ENCODE data around the gene CACNB1. TPM values are rescaled to one million over a fixed set of nuclear protein-coding genes. Genes with fewer than 3 reads are reported as not detected.

The CACNB1 gene
- total RNA-seq, 1 donor from 2014 or later = 27.5 TPM

GRCh38 chr17:39196808-39197291, 619 bp downstream of the CACNB1 start:
- no peak for TF ChIP-seq CTCF (IDR thresholded peaks at IDR 0.05)
- peak overlapping the region; percentile 85 for H3K4me3 ChIP-seq
- peaks cover 28% of the 10 kb centered on the region for H3K36me3 ChIP-seq
- H3K4me1 ChIP-seq = peaks cover 47% of the 10 kb centered on the region
- no peaks in the 10 kb centered on the region for H3K27me3 ChIP-seq
- intact Hi-C loops (cut with DNase I) = no loop called here
- peak overlapping the region; percentile 81 for H3K27ac ChIP-seq
- peak; percentile 45 for ATAC-seq
- H3K9me3 ChIP-seq = no peaks in the 10 kb centered on the region
- DNase-seq = peak; percentile 89

GRCh38 chr17:39196241-39196807, 1.1 kb downstream of the CACNB1 start:
- Histone ChIP-seq H3K27ac (peak overlapping the region; percentile 55), H3K36me3 (peaks cover 28% of the 10 kb centered on the region), H3K27me3 (no peaks in the 10 kb centered on the region), H3K4me3 (peak overlapping the region; percentile 85), H3K9me3 (no peaks in the 10 kb centered on the region), H3K4me1 (peaks cover 41% of the 10 kb centered on the region)
- no peak for ATAC-seq
- TF ChIP-seq CTCF (IDR thresholded peaks at IDR 0.05) = no peak
- intact Hi-C loops (cut with DNase I) = no loop called here
- no peak for DNase-seq

GRCh38 chr17:39195568-39196160, 1.8 kb downstream of the CACNB1 start:
- peak overlapping the region; percentile 85 for H3K4me3 ChIP-seq
- H3K27me3 ChIP-seq = no peaks in the 10 kb centered on the region
- H3K4me1 ChIP-seq = peaks cover 35% of the 10 kb centered on the region
- DNase-seq (peak; percentile 80), ATAC-seq (peak; percentile 53)
- H3K27ac ChIP-seq = peak overlapping the region; percentile 75
- no peak for TF ChIP-seq CTCF (IDR thresholded peaks at IDR 0.05)
- no peaks in the 10 kb centered on the region for H3K9me3 ChIP-seq
- intact Hi-C loops (cut with DNase I) = no loop called here
- peaks cover 29% of the 10 kb centered on the region for H3K36me3 ChIP-seq

- intact Hi-C loops (cut with DNase I) = no loop called here
- DNase-seq = no peak
- peak overlapping the region; percentile 85 for H3K4me3 ChIP-seq
Observed at GRCh38 chr17:39194985-39195524, 2.4 kb downstream of the CACNB1 start.

More at GRCh38 chr17:39194985-39195524, 2.4 kb downstream of the CACNB1 start:
- H3K4me1 ChIP-seq = peaks cover 34% of the 10 kb centered on the region
- H3K36me3 ChIP-seq = peaks cover 35% of the 10 kb centered on the region
- TF ChIP-seq CTCF (IDR thresholded peaks at IDR 0.05) = no peak
- H3K27me3 ChIP-seq = no peaks in the 10 kb centered on the region
- peak overlapping the region; percentile 75 for H3K27ac ChIP-seq
- no peaks in the 10 kb centered on the region for H3K9me3 ChIP-seq
- no peak for ATAC-seq
